Amygdala (tissue), 56 donors: Measurements from ENCODE around the gene CBX4.

Experiments used
- DNase-seq, 56 donors: peaks; one replicate each; lab custom pipeline; 2025; lab: John Stamatoyannopoulos, UW

The CBX4 gene

GRCh38 chr17:79831265-79832217 is 7.7 kb downstream of the CBX4 start:
- peak in 55 of 56 donors; percentile 39 to 96 (median 71) for DNase-seq

- no peak for DNase-seq
Observed at GRCh38 chr17:79830763-79831264, 8.4 kb downstream of the CBX4 start.

GRCh38 chr17:79830303-79830702 is 8.9 kb downstream of the CBX4 start:
- DNase-seq, result no peak

- no peak for DNase-seq
Observed at GRCh38 chr17:79829457-79829856, 9.8 kb downstream of the CBX4 start.

- no peak for DNase-seq
Observed at GRCh38 chr17:79829004-79829403, 10.2 kb downstream of the CBX4 start.

- no peak for DNase-seq
Observed at GRCh38 chr17:79826841-79827578, 12.2 kb downstream of the CBX4 start.

GRCh38 chr17:79826204-79826680 is 13.0 kb downstream of the CBX4 start:
- DNase-seq, result no peak

GRCh38 chr17:79825580-79825921 is 13.7 kb downstream of the CBX4 start:
- no peak for DNase-seq

- DNase-seq, result no peak
Observed at GRCh38 chr17:79824893-79825579, 14.2 kb downstream of the CBX4 start.

GRCh38 chr17:79824234-79824633 is 15.0 kb downstream of the CBX4 start:
- no peak for DNase-seq

- no peak for DNase-seq
Observed at GRCh38 chr17:79822583-79823124, 16.6 kb downstream of the CBX4 start.

- no peak for DNase-seq
Observed at GRCh38 chr17:79821331-79822095, 17.7 kb downstream of the CBX4 start.

GRCh38 chr17:79820959-79821330 is 18.3 kb downstream of the CBX4 start:
- no peak for DNase-seq

GRCh38 chr17:79819534-79820276 is 19.5 kb downstream of the CBX4 start:
- no peak for DNase-seq

GRCh38 chr17:79819085-79819484 is 20.2 kb downstream of the CBX4 start:
- DNase-seq, result no peak

- DNase-seq, result no peak
Observed at GRCh38 chr17:79818026-79818758, 21.0 kb downstream of the CBX4 start.

GRCh38 chr17:79815836-79816461 is 23.3 kb downstream of the CBX4 start:
- DNase-seq, result no peak
